Neural cell (in vitro differentiated cells): ENCODE data around the gene CCDC86. TPM values are rescaled to one million over a fixed set of nuclear protein-coding genes. Genes with fewer than 3 reads are reported as not detected.

Source experiments
- H2AFZ ChIP-seq: fragments of 200-600, 300-800 bp; sonication (generic), shearing (Covaris generic); 2 replicates; pipeline ENCODE4 v1.6.0; 2014; ENCODE audit warnings: low read depth, mild to moderate bottlenecking, antibody characterized with exemption, low read length, moderate library complexity
- H3F3A ChIP-seq: fragments of 200-600 bp; shearing (Covaris generic); 2 replicates; pipeline ENCODE4 v1.6.1; 2016; ENCODE audit warnings: mild to moderate bottlenecking, moderate library complexity, mixed read lengths, antibody characterized with exemption, low read length; ENCODE audit not compliant: insufficient read depth, poor library complexity, severe bottlenecking
- H3K27ac ChIP-seq: fragments of 200-600, 300-800 bp; sonication (generic), shearing (Covaris generic); 2 replicates; pipeline ENCODE4 v1.5.1; 2014; ENCODE audit warnings: mild to moderate bottlenecking, low read length, moderate library complexity
- H3K27me3 ChIP-seq: fragments of 300-800, 200-600 bp; sonication (generic), shearing (Covaris generic); 2 replicates; pipeline ENCODE4 v1.6.0; 2014; ENCODE audit warnings: mild to moderate bottlenecking, low read depth, low read length, moderate library complexity; ENCODE audit not compliant: insufficient read depth
- H3K36me3 ChIP-seq: fragments of 300-800, 200-600 bp; sonication (generic), shearing (Covaris generic); 2 replicates; pipeline ENCODE4 v1.5.1; 2014; ENCODE audit warnings: mild to moderate bottlenecking, antibody characterized with exemption, low read length, moderate library complexity; ENCODE audit not compliant: insufficient read depth
- H3K4me2 ChIP-seq: fragments of 300-800, 200-600 bp; sonication (generic), shearing (Covaris generic); 2 replicates; pipeline ENCODE4 v1.6.0; 2014; ENCODE audit warnings: mild to moderate bottlenecking, low read length
- H3K4me3 ChIP-seq: fragments of 300-800, 200-600 bp; sonication (generic), shearing (Covaris generic); 2 replicates; pipeline ENCODE4 v1.5.1; 2014; ENCODE audit warnings: mild to moderate bottlenecking, low read length, moderate library complexity
- H3K79me2 ChIP-seq: fragments of 200-600 bp; shearing (Covaris generic); replicated peaks from 2 replicates; pipeline ENCODE4 v1.6.0; 2014; ENCODE audit warnings: mild to moderate bottlenecking, low read length, moderate library complexity; ENCODE audit not compliant: insufficient read depth
- H3K9ac ChIP-seq: fragments of 300-800, 200-600 bp; sonication (generic), shearing (Covaris generic); 2 replicates; pipeline ENCODE4 v1.6.1; 2016; ENCODE audit warnings: mild to moderate bottlenecking, low read length, mixed read lengths
- H3K9me2 ChIP-seq: fragments of 200-600 bp; shearing (Covaris generic); 2 replicates; pipeline ENCODE4 v1.6.1; 2016; ENCODE audit warnings: mild to moderate bottlenecking, low read length, mixed read lengths; ENCODE audit not compliant: insufficient read depth
- H3K9me3 ChIP-seq: fragments of 200-600, 300-800 bp; sonication (generic), shearing (Covaris generic); 2 replicates; pipeline ENCODE4 v1.6.1; 2016; ENCODE audit warnings: mild to moderate bottlenecking, mixed run types, low read length, moderate library complexity, mixed read lengths
- H4K20me1 ChIP-seq: fragments of 200-600 bp; shearing (Covaris generic); 2 replicates; pipeline ENCODE4 v1.6.1; 2016; ENCODE audit warnings: mild to moderate bottlenecking, mixed run types; ENCODE audit not compliant: insufficient read depth
- CTCF ChIP-seq: fragments of 450-650 bp; IDR thresholded peaks from 2 replicates; pipeline ENCODE4 v1.5.1; 2014; ENCODE audit warnings: antibody characterized with exemption, mild to moderate bottlenecking, moderate library complexity; ENCODE audit not compliant: poor library complexity, severe bottlenecking
- EP300 ChIP-seq: fragments of 450-650 bp; conservative IDR thresholded peaks from 2 replicates; pipeline ENCODE4 v1.6.1; 2014; ENCODE audit warnings: antibody characterized with exemption, mild to moderate bottlenecking, moderate library complexity; ENCODE audit not compliant: poor library complexity, severe bottlenecking
- EZH2 ChIP-seq: fragments of 200-600, 300-800 bp; shearing (Covaris generic), sonication (generic); IDR thresholded peaks from 2 replicates; pipeline ENCODE4 v1.6.1; 2014; ENCODE audit warnings: antibody characterized with exemption, low read length, borderline replicate concordance, mild to moderate bottlenecking; ENCODE audit not compliant: insufficient read depth, poor library complexity, severe bottlenecking
- MXI1 ChIP-seq: fragments of 450-650 bp; conservative IDR thresholded peaks from 2 replicates; pipeline ENCODE4 v1.6.1; 2014; ENCODE audit warnings: antibody characterized with exemption, mild to moderate bottlenecking; ENCODE audit not compliant: poor library complexity, severe bottlenecking
- POLR2AphosphoS5 ChIP-seq: IDR thresholded peaks from 2 replicates; pipeline ENCODE4 v1.6.1; 2012
- RAD21 ChIP-seq: fragments of 450-650 bp; conservative IDR thresholded peaks from 2 replicates; pipeline ENCODE4 v1.6.1; 2014; ENCODE audit warnings: antibody characterized with exemption, mild to moderate bottlenecking, moderate library complexity
- REST ChIP-seq: IDR thresholded peaks from 2 replicates; pipeline ENCODE4 v1.6.1; 2012; ENCODE audit warnings: borderline replicate concordance
- SMC3 ChIP-seq: fragments of 450-650 bp; conservative IDR thresholded peaks from 2 replicates; pipeline ENCODE4 v1.6.1; 2014; ENCODE audit warnings: antibody characterized with exemption, mild to moderate bottlenecking, moderate library complexity; ENCODE audit not compliant: poor library complexity
- TAF1 ChIP-seq: IDR thresholded peaks from 2 replicates; pipeline ENCODE4 v1.6.1; 2012; ENCODE audit warnings: low read depth
- polyA plus RNA-seq: library from polyadenylated mRNA; depleted of rRNA; stranded (reverse); fragments of >200 nt; gene quantifications from 2 replicates; pipeline ENCODE4 v1.2.3, GENCODE V29; 2014

The CCDC86 gene
- polyA plus RNA-seq, 1 donor from 2014 or later, result 0.16 TPM

- TF ChIP-seq RAD21 (no peak), MXI1 (no peak), TAF1 (no peak), POLR2AphosphoS5 (no peak), CTCF (no peak), SMC3 (no peak), EZH2 (no peak), REST (no peak), EP300 (no peak)
- H3K79me2 ChIP-seq, result no peaks in the 10 kb centered on the region
- no peak overlapping the region for H2AFZ ChIP-seq
- H3K9me2 ChIP-seq, result no peaks in the 10 kb centered on the region
- no peaks in the 10 kb centered on the region for H4K20me1 ChIP-seq
- no peak overlapping the region for H3K4me3 ChIP-seq
- no peaks in the 10 kb centered on the region for H3K27me3 ChIP-seq
- H3K9me3 ChIP-seq, result no peaks in the 10 kb centered on the region
- H3K36me3 ChIP-seq, result no peaks in the 10 kb centered on the region
- H3K9ac ChIP-seq, result no peak overlapping the region
- H3K4me2 ChIP-seq, result no peak overlapping the region
- no peak overlapping the region for H3K27ac ChIP-seq
- H3F3A ChIP-seq, result no peaks in the 10 kb centered on the region
Observed at GRCh38 chr11:60858731-60859464, 17.0 kb downstream of the CCDC86 start.

- no peaks in the 10 kb centered on the region for H3K79me2 ChIP-seq
- H3K4me2 ChIP-seq, result no peak overlapping the region
- H3K27me3 ChIP-seq, result no peaks in the 10 kb centered on the region
- no peak for TF ChIP-seq CTCF
- no peak for TF ChIP-seq POLR2AphosphoS5
- TF ChIP-seq REST, result no peak
- no peaks in the 10 kb centered on the region for H4K20me1 ChIP-seq
- H3K4me3 ChIP-seq, result no peak overlapping the region
- H3F3A ChIP-seq, result no peaks in the 10 kb centered on the region
- no peak overlapping the region for H3K9ac ChIP-seq
- no peaks in the 10 kb centered on the region for H3K9me3 ChIP-seq
- H3K36me3 ChIP-seq, result no peaks in the 10 kb centered on the region
- no peak overlapping the region for H3K27ac ChIP-seq
- no peak overlapping the region for H2AFZ ChIP-seq
- H3K9me2 ChIP-seq, result no peaks in the 10 kb centered on the region
Observed at GRCh38 chr11:60859616-60860250, 17.8 kb downstream of the CCDC86 start.
